HG02840 (cell line): Measurements from ENCODE around the gene OSTM1.
"Not testable (repeated sequence)": the region's sequence is repeated elsewhere in the genome, so short reads cannot be mapped to it uniquely, and the experiment has no call there.

Source experiments
- ATAC-seq: cut with Tn5 transposase; IDR thresholded peaks from one replicate; pipeline ENCODE4 v1.9.1; 2021; ENCODE audit warnings: mild to moderate bottlenecking, moderate library complexity, moderate number of reproducible peaks; ENCODE audit not compliant: unreplicated experiment, low FRiP score

Gene OSTM1

GRCh38 chr6:108027056-108027455, 47.5 kb downstream of the OSTM1 start:
- no peak for ATAC-seq

DNA sequence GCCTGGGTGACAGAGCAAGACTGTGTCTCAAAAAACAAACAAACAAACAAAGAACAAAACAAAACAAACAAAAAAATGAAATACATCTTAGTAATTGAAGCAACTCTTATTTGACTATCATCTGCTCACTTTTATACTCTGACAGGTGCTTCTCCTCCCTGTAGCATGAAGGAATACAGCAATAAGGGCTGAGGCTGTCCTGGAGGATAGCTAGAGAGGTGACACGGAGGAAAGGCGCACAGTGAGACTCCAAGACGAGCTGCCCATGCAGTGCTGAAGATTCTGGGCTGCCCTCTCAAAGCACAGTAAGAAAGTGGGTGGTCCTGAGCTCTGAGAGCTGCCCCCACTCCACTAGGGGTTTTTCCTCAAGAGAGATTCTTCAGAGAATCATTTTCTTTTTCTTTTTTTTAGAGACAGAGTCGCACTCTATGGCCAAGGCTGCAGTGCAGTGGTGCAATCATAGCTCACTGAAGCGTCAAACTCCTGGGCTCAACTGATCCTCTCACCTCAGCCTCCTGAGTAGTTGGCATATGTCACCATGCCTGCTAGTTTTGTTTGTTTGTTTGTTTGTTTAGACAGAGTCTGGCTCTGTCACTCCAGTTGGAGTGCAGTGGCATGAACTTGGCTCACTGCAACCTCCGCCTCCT, 50.0 kb downstream of the OSTM1 start:
- ATAC-seq: no peak

DNA sequence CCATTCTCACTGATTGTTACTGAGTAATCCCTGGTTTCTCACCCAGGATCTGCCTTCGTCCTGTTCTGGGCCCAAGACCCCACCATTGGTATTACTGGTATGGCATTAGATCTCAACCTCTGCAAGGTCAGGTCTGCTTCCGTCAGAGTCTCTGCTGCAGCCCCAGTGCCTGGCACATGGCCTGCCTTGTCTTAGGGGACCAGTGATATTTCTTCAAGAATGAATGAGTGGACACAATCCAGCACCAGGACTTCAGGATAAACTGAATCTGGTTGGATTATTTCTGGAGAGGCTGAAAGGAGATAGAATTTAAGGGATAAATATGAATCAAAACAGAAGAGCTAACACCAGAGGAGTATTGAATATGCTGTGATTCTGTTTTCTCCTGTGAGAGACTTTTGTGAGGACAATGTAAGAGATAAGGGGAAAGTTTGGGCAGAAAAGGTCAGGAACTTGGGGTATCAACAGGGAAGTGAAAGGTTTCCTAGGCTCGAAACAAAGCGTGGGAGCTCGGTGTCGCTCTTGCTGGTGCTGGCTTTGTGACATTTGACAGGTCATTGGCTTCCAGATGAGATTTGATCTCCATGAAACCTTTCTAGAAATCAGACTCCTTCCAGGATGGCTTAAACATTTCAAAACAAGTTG, 53.9 kb downstream of the OSTM1 start:
- ATAC-seq: no peak

DNA sequence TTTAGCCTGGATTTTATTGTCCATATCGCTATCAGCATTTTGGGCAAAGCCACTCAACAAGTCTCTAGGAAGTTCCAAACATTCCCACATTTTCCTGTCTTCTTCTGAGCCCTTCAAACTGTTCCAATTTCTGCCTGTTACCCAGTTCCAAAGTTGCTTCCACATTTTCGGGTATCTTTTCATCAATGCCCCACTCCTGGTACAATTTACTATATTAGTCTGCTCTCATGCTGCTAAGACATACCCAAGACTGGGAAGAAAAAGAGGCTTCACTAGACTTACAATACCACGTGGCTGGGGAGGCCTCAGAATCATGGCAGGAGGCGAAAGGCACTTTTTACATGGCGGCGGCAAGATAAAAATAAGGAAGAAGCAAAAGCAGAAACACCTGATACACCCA, 58.3 kb downstream of the OSTM1 start:
- not testable (repeated sequence) for ATAC-seq

- no peak for ATAC-seq
These were observed 60.6 kb downstream of the OSTM1 start for GRCh38 chr6:108013787-108014439.

GRCh38 chr6:108009894-108010293, 64.6 kb downstream of the OSTM1 start:
- ATAC-seq: no peak

GRCh38 chr6:108009258-108009657, 65.3 kb downstream of the OSTM1 start:
- not testable (repeated sequence) for ATAC-seq

- no peak for ATAC-seq
These were observed 66.2 kb downstream of the OSTM1 start for GRCh38 chr6:108008363-108008762.

DNA sequence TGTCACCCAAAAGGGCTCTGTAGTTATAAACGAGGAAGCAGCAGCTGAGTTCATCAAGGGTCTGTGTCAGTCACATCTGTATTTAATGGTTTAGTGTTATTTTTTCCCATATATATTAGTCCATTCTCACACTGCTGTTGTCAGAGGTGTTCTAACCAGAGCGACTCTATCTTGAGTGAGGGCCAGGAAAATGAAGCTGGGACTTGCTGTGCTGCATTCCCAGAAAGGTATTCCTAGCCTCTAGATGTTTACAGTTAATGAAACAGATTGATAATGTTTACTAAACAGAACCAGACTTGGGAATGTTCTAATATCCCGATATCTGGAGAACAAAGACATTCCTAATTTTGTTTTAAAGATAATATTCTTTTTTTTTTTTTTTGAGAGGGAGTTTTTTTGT, 68.6 kb downstream of the OSTM1 start:
- no peak for ATAC-seq

- no peak for ATAC-seq
These were observed 69.7 kb downstream of the OSTM1 start for GRCh38 chr6:108004861-108005260.

DNA sequence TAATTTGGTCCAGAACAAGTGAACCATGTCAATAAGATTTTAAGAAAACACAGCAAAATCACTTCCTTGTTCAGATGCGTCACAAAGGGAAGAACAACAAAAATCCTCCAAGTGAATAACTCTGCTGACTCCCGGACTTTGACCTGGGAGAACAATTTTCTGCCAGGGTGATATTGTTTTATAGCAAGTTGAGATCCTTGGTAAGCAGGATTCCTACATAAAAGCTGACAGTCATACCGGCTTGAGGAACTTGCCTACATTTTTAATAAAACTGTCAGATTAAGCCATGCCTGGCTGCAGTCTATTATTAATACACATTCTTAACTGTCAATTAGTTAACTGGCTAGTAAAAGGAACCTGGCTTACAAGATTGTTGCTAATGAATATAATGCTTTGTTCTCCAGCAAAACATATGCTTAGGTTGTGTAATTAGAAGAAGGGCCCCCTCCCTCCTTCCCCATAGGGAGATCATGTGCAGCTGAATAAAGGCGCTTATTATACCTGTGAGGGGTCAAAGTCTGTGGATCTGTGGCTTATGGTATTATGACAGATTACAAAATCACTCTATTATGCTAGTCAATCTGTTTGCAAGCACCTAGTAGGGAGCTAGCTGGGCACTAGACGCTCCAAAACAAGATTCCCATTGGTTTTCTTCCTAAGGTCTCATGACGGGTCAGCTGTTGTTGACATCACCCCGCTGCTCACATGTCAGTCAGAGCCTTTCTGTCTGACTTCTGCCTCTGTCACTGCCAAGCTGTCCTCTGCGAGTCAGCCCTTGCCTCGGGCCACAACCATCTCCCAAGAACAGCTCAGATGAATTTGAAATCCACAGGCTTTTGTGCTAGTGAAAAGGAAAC, 71.9 kb downstream of the OSTM1 start:
- no peak for ATAC-seq

GRCh38 chr6:108001696-108002231, 72.8 kb downstream of the OSTM1 start:
- no peak for ATAC-seq

- ATAC-seq: not testable (repeated sequence)
These were observed 74.3 kb downstream of the OSTM1 start for GRCh38 chr6:108000259-108000658.

- ATAC-seq: no peak
These were observed 75.2 kb downstream of the OSTM1 start for GRCh38 chr6:107999341-107999740.

DNA sequence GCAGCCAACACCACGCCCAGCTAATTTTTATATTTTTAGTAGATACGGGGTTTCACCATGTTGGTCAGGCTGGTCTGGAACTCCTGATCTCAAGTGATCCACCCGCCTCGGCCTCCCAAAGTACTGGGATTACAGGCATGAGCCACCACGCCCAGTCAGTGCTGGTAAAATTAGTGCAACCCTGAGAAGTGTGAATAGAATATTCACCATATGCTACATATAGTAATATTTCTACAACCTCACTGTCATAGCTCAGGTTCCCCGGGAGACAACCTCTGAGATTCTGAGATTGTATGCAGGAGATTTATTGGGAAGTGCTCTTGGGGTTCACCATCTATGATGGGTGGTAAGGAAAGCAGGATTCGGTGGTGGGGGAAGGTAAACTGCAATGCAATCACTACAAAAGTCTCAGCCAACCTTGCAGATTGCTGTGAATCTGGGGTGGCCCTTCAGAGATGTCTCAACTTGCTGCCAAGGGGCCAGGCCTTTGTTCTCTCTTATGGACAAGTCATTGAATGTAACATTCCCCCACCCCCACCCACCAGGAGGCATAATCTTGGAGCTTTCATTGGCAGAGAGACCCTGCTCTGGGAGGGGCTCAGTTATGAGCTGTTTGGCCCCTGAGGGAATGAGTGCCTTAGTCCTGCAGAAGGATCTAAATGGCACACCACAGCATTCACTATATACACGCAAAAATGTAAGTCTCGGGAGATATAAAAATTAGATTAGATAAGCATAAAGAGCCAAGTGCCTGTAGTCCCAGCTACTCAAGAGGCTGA, 82.6 kb downstream of the OSTM1 start:
- no peak for ATAC-seq
